HUES6 (cell line): ENCODE data around the gene MROH8.

Experiments used
- H3K27ac ChIP-seq: 2 replicates; pipeline ENCODE4 v1.7.0; 2013; ENCODE audit warnings: low read depth, mild to moderate bottlenecking, low read length, inconsistent platforms
- H3K27me3 ChIP-seq: 2 replicates; pipeline ENCODE4 v1.6.1; 2013; ENCODE audit warnings: low read length; ENCODE audit not compliant: control insufficient read depth, insufficient read depth
- H3K36me3 ChIP-seq: 2 replicates; pipeline ENCODE4 v1.6.1; 2013; ENCODE audit warnings: low read length; ENCODE audit not compliant: control insufficient read depth, insufficient read depth
- H3K4me1 ChIP-seq: 2 replicates; pipeline ENCODE4 v1.6.1; 2013; ENCODE audit warnings: low read length; ENCODE audit not compliant: control insufficient read depth, insufficient read depth
- H3K4me3 ChIP-seq: 2 replicates; pipeline ENCODE4 v1.5.1; 2013; ENCODE audit warnings: low read depth, low read length
- H3K9ac ChIP-seq: one replicate; pipeline ENCODE4 v1.6.1; 2013; ENCODE audit warnings: mild to moderate bottlenecking, low read length
- H3K9me3 ChIP-seq: 2 replicates; pipeline ENCODE4 v1.6.1; 2013; ENCODE audit warnings: low read depth, low read length; ENCODE audit not compliant: control insufficient read depth, insufficient read depth

The MROH8 gene

DNA sequence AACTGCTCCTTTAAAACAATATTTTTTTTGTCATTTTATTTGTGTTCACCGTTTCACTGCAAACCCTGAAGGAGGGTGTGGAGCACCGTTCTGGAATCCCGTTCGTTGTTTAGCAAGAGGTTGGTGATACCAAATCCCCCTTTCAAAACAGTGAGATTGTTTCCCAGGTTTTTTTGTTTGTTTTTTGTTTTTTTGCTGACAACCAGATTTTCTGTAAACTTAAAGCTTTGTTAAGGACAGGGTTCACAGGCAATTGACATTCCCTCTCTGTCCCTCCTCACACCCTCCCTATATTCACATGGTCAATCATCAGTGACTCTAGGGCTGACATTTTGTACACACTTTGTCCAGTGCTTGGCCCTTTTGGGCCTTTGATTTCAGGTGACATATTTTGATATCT, 21.0 kb upstream of the MROH8 start:
- Histone ChIP-seq H3K36me3 (peaks cover 83% of the 10 kb centered on the region), H3K27me3 (no peaks in the 10 kb centered on the region), H3K27ac (no peak overlapping the region), H3K9ac (no peak overlapping the region), H3K9me3 (no peaks in the 10 kb centered on the region), H3K4me1 (peaks cover 4% of the 10 kb centered on the region; the same call in 1 of the 2 replicates), H3K4me3 (no peak overlapping the region)

DNA sequence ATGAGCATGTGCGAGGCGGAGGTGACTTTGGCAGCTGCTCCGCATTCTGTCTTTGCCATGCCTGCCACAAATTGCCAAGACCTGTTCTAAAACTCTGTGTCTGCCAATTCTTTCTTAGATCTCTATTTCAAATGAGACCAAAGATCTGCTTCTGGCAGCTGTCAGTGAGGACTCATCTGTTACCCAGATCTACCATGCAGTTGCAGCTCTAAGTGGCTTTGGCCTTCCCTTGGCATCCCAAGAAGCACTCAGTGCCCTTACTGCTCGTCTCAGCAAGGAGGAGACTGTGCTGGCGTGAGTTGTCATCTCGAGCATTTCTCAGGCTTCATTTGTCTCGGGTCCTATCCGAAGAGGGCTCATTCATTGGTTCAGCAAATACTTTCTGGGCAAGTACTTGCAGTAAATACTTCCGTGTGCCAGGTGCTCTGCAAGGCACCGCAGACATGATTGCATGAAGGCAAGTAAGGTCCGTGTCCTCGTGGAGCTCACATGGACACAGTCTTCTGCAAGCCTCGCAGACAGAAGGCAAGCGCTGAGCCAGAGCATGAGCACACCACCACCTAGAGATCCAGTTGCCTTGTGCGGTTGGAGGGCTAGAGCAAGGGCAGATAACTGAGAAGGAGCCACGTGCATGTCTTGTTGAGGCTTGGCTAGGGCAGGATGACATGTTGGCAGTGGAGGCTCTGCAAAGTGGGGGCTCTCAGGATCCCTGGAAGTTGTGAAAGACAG, 19.7 kb upstream of the MROH8 start:
- peaks cover 70% of the 10 kb centered on the region for H3K36me3 ChIP-seq
- no peak overlapping the region for H3K9ac ChIP-seq
- no peak overlapping the region for H3K4me3 ChIP-seq
- H3K27me3 ChIP-seq = no peaks in the 10 kb centered on the region
- no peak overlapping the region for H3K27ac ChIP-seq
- H3K9me3 ChIP-seq = no peaks in the 10 kb centered on the region
- H3K4me1 ChIP-seq = peaks cover 11% of the 10 kb centered on the region; the same call in 1 of the 2 replicates

DNA sequence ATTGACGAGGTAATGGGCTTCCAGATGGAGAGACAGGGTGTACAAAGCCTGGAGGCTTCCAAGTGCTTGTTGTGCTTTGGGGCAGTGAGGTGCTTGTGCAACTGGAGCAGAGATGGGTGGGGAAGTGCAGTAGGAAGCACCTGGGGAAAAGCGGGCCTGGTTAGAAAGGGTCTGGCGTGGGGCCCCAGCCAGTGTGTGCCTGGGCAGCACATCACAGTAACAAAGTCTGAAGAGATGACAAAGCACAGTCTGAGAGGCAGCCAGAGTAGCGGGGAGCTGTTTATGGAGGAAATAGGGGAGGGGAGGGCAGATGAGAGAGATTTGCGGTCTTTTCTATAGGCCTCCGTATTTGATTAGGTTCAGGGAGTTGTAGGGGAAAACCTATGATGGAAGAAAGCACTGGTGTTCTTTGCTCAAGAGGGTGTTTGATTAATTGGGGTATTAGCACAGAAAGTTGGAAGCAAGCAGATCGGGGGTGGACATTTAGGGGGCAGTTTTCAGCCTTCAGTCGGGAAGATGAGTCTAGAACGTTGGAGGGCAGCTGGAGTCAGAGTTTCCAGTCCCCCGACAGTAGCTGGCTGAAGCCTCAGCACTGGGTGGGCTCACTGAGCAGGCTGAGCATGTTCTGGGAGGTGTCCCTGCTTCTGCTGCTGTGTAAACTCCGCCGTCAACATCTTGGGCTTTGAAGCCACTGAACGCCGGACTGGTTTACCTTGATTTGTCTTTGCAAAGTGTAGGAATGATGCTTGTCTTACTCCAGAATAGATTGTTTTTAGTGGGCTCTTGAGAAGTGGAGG, 15.5 kb upstream of the MROH8 start:
- Histone ChIP-seq H3K4me3 (no peak overlapping the region), H3K9ac (no peak overlapping the region)

DNA sequence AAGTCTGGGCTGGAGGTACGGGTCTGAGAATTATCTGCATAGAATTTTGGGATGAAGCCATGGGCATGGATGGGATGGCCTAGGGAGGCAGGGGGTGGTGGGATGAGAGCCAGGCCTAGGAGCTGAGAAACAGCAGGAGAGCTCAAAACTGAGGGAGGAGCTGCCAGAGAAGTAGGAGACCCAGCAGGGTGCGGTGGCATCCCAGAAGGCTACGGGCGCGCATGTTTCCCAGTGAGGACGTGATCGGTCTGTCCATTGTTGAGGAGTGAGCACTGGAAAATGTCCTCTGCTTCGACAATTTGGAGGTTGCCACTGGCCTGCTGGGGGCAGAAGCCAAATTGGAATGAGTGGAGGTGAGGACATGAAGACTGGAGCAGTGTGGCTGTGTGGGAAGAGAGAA, 14.5 kb upstream of the MROH8 start:
- Histone ChIP-seq H3K9me3 (no peaks in the 10 kb centered on the region), H3K4me1 (peaks cover 10% of the 10 kb centered on the region; the same call in 1 of the 2 replicates), H3K27ac (no peak overlapping the region), H3K36me3 (peaks cover 53% of the 10 kb centered on the region), H3K9ac (no peak overlapping the region), H3K4me3 (no peak overlapping the region), H3K27me3 (no peaks in the 10 kb centered on the region)

More for the DNA sequence above, 15.5 kb upstream of the MROH8 start:
- Histone ChIP-seq H3K27me3 (no peaks in the 10 kb centered on the region), H3K27ac (no peak overlapping the region), H3K4me1 (peaks cover 10% of the 10 kb centered on the region; the same call in 1 of the 2 replicates), H3K36me3 (peaks cover 53% of the 10 kb centered on the region), H3K9me3 (no peaks in the 10 kb centered on the region)

DNA sequence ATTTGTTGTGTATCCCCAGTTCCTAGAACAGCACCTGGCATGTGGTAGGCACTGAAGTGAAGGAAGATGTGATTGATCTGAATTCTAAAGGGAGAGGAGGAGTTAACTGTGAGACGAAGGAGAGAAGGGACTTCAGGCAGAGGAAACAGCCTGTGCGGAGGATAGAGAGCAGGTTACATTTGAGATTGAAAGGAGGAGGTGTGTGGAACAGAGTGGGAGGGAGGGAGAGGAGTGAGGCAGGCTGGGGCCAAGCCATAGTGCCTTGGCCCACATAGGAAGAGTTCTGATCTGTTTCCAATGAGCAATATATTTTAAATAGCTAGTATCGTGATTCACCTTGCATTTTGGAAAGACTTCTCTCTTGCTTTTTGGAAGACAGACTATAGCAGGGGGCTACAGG, 13.9 kb upstream of the MROH8 start:
- peaks cover 53% of the 10 kb centered on the region for H3K36me3 ChIP-seq
- no peaks in the 10 kb centered on the region for H3K9me3 ChIP-seq
- peaks cover 10% of the 10 kb centered on the region; the same call in 1 of the 2 replicates for H3K4me1 ChIP-seq
- H3K4me3 ChIP-seq = no peak overlapping the region
- no peaks in the 10 kb centered on the region for H3K27me3 ChIP-seq
- H3K9ac ChIP-seq = no peak overlapping the region
- H3K27ac ChIP-seq = no peak overlapping the region

DNA sequence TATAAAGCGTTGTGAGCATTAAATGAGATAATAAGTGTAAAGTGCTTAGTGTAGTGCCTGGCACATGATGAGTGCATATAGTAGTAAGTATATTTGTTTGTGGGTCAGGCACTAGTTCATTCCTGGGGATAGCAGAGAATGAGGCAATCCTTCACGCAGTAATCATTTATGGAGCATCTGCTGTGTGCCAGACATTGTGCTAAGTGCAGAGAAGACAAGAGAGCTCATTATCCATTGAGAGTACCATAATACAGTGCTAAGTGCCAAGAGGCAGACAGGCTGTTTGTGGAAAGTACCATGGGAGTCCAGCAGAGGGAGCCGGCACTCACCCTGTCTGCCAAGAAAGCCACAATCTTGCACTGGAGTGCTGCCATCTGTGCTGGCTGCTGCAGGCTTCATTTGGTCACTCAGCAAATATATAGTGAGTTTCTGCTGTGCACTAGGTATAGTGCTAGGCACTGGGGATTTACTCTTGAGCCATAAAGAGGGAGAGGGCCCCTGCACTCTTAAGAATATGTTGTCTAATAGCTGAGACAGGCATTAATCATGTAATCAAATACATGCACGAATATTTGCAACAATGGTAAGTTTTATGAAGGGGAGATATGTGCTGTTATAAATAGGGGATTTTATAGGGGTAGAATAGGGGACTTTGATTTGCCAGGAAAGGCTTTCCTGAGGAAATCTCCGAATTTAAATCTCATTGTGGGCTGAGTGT, 12.9 kb upstream of the MROH8 start:
- Histone ChIP-seq H3K4me3 (no peak overlapping the region), H3K27ac (no peak overlapping the region), H3K27me3 (no peaks in the 10 kb centered on the region), H3K9me3 (no peaks in the 10 kb centered on the region), H3K4me1 (peaks cover 10% of the 10 kb centered on the region; the same call in 1 of the 2 replicates), H3K9ac (no peak overlapping the region), H3K36me3 (peaks cover 49% of the 10 kb centered on the region)

DNA sequence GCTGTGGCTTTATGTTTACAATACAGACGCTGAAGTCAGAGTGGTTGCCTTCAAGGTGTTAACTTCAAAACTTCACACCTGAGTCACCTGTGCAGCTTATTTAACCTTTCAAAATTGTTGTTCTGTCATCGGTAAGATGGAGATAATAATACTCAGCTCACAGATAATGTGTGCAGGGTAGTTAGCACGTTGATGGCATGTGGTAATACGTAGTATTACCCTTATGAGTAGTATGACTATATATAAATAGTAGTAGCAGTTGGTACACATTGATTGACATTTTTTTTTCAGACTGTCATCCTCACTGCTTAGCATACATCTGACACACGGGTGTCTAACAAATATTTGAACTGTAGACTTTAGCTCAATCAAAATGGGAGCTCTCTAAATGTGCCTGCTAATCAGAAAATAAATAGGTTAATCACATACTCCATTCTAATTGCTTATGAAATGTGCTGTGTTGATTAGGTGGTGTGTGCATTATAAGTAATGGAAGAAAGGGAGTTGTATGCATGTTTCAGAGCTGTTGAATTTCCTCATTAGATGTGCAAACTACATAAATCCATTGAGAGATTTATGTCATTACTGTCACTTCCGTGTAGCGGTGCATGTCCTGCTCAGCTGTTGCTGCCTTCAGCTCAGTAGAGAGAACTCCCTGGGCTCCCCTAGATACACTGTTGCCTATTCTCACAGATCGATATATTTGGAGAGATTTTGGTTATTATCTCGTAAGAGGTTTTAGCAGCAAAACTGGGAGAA, 11.2 kb upstream of the MROH8 start:
- Histone ChIP-seq H3K27me3 (no peaks in the 10 kb centered on the region), H3K27ac (no peak overlapping the region), H3K36me3 (peaks cover 57% of the 10 kb centered on the region), H3K4me3 (no peak overlapping the region), H3K4me1 (peaks cover 10% of the 10 kb centered on the region; the same call in 1 of the 2 replicates), H3K9ac (no peak overlapping the region), H3K9me3 (no peaks in the 10 kb centered on the region)

DNA sequence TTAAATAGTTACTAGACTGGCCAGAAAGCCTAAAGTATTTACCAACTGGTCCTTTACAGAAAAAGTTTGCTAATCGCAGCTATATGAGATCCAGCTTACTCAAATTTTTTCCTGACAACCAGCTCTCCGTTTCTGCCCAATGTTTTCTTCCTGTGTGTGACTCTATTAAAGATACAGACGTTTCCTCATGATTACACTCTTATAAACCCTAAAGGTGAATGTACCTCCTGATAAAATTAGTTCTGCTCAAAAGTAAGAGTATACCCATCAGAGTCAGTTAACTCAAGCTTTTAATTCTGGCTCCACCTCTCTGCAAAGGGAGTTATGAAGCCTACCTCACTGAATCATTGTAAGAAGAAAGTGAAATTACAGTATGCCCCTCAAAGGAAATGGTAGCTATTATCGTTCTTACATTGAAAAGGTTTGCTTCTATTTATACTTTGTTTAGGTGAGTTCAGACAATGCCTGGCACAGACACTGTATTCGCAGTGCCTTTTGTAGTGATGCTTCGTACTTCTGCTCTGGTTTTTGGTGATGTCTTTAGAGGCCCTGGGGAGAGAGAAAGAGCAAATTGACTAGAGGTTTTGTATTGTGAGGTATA, 10.2 kb upstream of the MROH8 start:
- Histone ChIP-seq H3K9ac (no peak overlapping the region), H3K27ac (no peak overlapping the region), H3K4me3 (no peak overlapping the region), H3K36me3 (peaks cover 67% of the 10 kb centered on the region), H3K27me3 (no peaks in the 10 kb centered on the region), H3K4me1 (peaks cover 4% of the 10 kb centered on the region; the same call in 1 of the 2 replicates), H3K9me3 (no peaks in the 10 kb centered on the region)

DNA sequence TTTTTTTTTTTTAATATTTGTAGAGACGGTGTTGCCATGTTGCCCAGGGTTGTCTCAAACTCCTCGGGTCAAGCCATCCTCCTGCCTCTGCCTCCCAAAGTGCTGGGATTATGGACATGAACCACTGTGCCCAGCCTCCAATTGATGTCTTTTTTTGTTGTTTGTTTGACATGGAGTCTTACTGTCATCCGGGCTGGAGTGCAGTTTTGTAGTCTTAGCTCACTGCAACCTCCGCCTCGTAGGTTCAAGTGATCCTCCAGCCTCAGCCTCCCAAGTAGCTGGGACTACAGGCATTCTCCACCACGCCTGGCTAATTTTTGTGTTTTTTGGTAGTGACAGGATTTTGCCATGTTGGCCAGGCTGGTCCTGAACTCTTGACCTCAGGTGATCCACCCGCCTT, 9.4 kb upstream of the MROH8 start:
- H3K4me1 ChIP-seq = peaks cover 3% of the 10 kb centered on the region; the same call in 1 of the 2 replicates
- no peak overlapping the region for H3K27ac ChIP-seq
- no peak overlapping the region for H3K9ac ChIP-seq
- H3K36me3 ChIP-seq = peaks cover 71% of the 10 kb centered on the region
- no peaks in the 10 kb centered on the region for H3K27me3 ChIP-seq
- H3K9me3 ChIP-seq = no peaks in the 10 kb centered on the region
- H3K4me3 ChIP-seq = no peak overlapping the region

DNA sequence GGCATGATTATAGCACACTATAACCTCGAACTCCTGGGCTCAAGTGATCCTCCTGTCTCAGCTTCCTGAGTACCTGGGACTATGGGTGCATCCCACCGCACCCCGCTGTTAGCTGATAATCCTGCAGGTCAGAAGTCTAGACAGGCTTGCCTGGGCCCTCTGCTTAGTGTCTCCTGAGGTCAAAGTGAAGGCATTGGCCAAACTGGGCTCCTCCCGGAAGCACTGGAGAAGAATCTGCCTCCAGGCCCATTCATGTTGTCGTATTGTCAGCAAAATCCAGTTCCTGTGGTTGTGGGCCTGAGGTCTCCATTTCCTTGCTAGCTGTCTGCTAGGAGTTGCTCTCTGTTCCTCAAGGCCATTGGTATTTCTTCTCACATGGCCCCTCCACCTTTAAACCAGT, 6.3 kb upstream of the MROH8 start:
- Histone ChIP-seq H3K4me3 (no peak overlapping the region), H3K27me3 (no peaks in the 10 kb centered on the region), H3K9me3 (no peaks in the 10 kb centered on the region), H3K4me1 (peaks cover under 1% of the 10 kb centered on the region; the same call in 1 of the 2 replicates), H3K27ac (no peak overlapping the region), H3K9ac (no peak overlapping the region), H3K36me3 (peaks cover 72% of the 10 kb centered on the region)
